GM12874 (cell line): ENCODE results near the gene PRDM2.

Experiments
- TF ChIP-seq, protein P1 (sequence below): IDR thresholded peaks from 2 replicates; pipeline ENCODE4 v1.5.1; 2011; ENCODE audit warnings: low read depth, mild to moderate bottlenecking, control low read depth, low read length, moderate library complexity; ENCODE audit not compliant: insufficient read depth

PRDM2 gene

GRCh38 chr1:13749543-13750341 lies 49.8 kb downstream of the PRDM2 start:
- TF ChIP-seq, protein P1, sequence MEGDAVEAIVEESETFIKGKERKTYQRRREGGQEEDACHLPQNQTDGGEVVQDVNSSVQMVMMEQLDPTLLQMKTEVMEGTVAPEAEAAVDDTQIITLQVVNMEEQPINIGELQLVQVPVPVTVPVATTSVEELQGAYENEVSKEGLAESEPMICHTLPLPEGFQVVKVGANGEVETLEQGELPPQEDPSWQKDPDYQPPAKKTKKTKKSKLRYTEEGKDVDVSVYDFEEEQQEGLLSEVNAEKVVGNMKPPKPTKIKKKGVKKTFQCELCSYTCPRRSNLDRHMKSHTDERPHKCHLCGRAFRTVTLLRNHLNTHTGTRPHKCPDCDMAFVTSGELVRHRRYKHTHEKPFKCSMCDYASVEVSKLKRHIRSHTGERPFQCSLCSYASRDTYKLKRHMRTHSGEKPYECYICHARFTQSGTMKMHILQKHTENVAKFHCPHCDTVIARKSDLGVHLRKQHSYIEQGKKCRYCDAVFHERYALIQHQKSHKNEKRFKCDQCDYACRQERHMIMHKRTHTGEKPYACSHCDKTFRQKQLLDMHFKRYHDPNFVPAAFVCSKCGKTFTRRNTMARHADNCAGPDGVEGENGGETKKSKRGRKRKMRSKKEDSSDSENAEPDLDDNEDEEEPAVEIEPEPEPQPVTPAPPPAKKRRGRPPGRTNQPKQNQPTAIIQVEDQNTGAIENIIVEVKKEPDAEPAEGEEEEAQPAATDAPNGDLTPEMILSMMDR = no peak

- TF ChIP-seq, protein P1 = no peak
Observed at GRCh38 chr1:13751458-13751871, 51.5 kb downstream of the PRDM2 start.

GRCh38 chr1:13751985-13752384 lies 52.0 kb downstream of the PRDM2 start:
- TF ChIP-seq, protein P1 = no peak

GRCh38 chr1:13752852-13753251 lies 52.9 kb downstream of the PRDM2 start:
- TF ChIP-seq, protein P1 = no peak

GRCh38 chr1:13753636-13754402 lies 53.8 kb downstream of the PRDM2 start:
- TF ChIP-seq, protein P1 = no peak

DNA sequence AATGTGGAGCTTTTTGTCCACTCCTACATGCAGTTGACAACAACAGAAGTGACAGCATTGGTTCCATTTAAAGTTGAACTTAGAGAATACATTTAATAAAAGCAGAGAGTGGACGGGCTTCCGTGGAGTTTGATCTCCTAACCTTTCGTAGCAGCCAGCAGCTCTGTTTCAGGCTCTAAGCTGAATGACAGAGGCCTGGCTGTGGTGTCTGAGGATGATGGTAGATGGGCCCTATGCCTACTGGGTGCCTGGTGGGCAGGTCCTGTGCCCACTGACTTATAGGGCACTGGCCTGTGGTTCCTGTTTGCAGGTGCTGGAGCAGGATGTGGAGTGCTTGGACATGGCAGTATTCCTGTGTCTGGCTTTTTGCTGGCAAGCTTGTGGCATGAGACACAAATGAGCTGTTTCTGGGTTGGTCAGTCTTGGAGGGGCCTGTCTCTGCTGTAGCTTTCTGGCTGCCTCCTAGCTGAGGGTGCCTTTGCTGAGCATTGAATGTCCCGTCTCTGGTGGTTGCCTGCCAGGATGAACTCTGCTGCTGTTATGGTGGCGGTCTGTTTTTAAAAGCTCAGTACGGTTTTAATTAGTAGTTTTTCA lies 54.6 kb downstream of the PRDM2 start:
- TF ChIP-seq, protein P1 = no peak
